Panc1 (cell line): ENCODE measurements around the gene JMY.

ENCODE experiments used
- CTCF ChIP-seq: fragments of 450-650 bp; IDR thresholded peaks from 2 replicates; pipeline ENCODE4 v1.5.1; 2017; ENCODE audit warnings: mild to moderate bottlenecking
- REST ChIP-seq, 2 experiments: IDR thresholded peaks; 2 replicates each; pipeline ENCODE4 v1.6.1; 2011 to 2012; ENCODE audit warnings: low read depth in 2 of 2, control low read depth in 1 of 2, low read length in 1 of 2, mild to moderate bottlenecking in 1 of 2, moderate library complexity in 1 of 2; ENCODE audit not compliant: insufficient read depth in 1 of 2
- TCF7L2 ChIP-seq: IDR thresholded peaks from 2 replicates; pipeline ENCODE4 v1.6.1; 2011; ENCODE audit warnings: mild to moderate bottlenecking, low read depth, low read length, inconsistent platforms

DNA sequence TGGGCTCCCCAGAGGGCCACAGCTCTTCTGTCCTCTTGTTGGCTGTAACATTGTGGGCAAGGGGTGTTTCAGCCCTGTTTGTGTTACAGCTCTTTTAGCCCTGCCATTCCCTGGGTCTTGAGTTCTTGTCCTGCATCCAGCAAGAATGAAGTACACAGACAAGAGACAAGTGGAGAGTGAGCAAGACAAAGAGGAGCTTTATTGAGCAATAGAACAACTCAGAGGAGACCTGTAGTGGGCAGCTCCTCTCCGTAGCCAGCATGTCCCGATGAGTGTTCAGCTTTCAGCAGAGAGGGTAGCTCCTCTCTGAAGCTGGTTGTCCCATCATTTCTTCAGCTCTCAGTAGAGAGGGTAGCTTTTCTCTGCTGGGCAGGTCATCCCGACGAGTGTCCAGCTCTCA, 22.9 kb downstream of the JMY start:
- TF ChIP-seq TCF7L2 (no peak), CTCF (no peak), REST (IDR thresholded peaks at IDR 0.05; ENCODE audit: insufficient read depth in 1 of 2, low read depth in 2 of 2, low read length in 1 of 2) (no peak)
